Mononuclear cell (primary cell): ENCODE results near the gene MARK4. TPM values are rescaled to one million over a fixed set of nuclear protein-coding genes. Genes with fewer than 3 reads are reported as not detected.
"Not testable (repeated sequence)": the region's sequence is repeated elsewhere in the genome, so short reads cannot be mapped to it uniquely, and the experiment has no call there.

Experiments used
- H3K27me3 ChIP-seq: 2 replicates; pipeline ENCODE4 v1.6.0; 2011; ENCODE audit warnings: low read length, control low read depth; ENCODE audit not compliant: insufficient read depth
- H3K4me1 ChIP-seq: 2 replicates; pipeline ENCODE4 v1.5.1; 2011; ENCODE audit warnings: mild to moderate bottlenecking, low read length, control low read depth; ENCODE audit not compliant: insufficient read depth
- H3K4me3 ChIP-seq: 2 replicates; pipeline ENCODE4 v1.5.1; 2011; ENCODE audit warnings: mild to moderate bottlenecking, low read length, moderate library complexity
- H3K9me3 ChIP-seq: 2 replicates; pipeline ENCODE4 v1.5.1; 2011; ENCODE audit warnings: low read depth, mild to moderate bottlenecking, control low read depth, low read length
- total RNA-seq: library from RNA; depleted of rRNA; stranded (reverse); fragments of >200 nt; gene quantifications from one replicate; pipeline ENCODE4 v1.2.3, GENCODE V29; 2012

MARK4 gene
- total RNA-seq, 1 donor: 12.9 TPM

GRCh38 chr19:45322744-45323281, 71.7 kb downstream of the MARK4 start, which contains the start of gene CKM:
TSS of gene CKM (minus strand) at chr19:45322875. CDS start at chr19:45319713, 3,162 bp downstream.
- H3K9me3 ChIP-seq: no peaks in the 10 kb centered on the region
- H3K4me1 ChIP-seq: no peaks in the 10 kb centered on the region
- H3K4me3 ChIP-seq: no peak within 1 kb of the TSS
- H3K27me3 ChIP-seq: peaks cover 20% of the 10 kb centered on the region

DNA sequence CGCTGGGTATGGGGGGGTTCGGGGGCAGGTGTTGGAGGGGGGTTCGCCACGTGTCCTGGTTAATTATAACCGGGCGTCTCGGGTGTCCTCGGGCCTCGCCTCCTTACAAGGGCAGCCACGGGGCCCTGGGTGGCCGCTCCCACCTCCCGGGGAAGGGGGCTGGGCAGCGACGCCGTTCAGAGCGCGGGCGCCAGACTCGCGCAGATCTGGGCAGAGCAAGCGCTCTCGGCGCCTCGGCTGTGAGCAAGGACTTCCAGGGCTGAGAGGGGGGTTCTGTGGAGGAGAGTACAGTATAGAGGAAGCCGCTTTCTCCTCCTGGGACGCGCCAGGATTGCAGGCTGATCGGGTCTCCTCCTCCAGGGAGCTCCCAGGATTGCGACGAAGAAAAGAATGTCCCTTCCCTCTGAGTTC, 72.6 kb downstream of the MARK4 start:
- Histone ChIP-seq H3K4me3 (no peak overlapping the region), H3K4me1 (no peaks in the 10 kb centered on the region), H3K27me3 (peaks cover 20% of the 10 kb centered on the region), H3K9me3 (no peaks in the 10 kb centered on the region)

DNA sequence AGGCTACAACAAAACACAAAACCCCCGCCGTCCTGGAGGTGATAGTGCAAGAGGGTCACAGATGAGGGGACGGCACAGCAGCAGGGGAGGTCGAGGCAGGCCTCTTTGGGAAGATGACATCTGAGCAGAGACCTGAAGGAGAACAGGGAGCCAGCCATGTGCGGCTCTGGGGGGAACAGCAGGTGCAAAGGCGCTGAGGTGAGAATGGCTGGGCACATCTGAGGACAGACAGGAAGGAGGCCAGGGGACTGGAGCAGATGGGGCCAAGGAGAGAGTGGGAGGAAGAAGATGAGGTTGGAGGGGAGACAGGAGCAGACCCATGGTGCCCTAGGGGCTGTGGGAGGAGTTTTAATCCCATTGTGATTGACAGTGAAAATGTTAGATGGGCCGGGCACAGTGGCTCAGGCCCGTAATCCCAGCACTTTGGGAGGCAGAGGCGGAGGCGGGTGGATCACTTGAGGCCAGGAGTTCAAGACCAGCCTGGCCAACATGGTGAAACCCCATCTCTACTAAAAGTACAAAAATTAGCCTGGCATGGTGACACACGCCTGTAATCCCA, 73.4 kb downstream of the MARK4 start:
- Histone ChIP-seq H3K4me1 (no peaks in the 10 kb centered on the region), H3K9me3 (no peaks in the 10 kb centered on the region), H3K27me3 (peaks cover 20% of the 10 kb centered on the region), H3K4me3 (no peak overlapping the region)

DNA sequence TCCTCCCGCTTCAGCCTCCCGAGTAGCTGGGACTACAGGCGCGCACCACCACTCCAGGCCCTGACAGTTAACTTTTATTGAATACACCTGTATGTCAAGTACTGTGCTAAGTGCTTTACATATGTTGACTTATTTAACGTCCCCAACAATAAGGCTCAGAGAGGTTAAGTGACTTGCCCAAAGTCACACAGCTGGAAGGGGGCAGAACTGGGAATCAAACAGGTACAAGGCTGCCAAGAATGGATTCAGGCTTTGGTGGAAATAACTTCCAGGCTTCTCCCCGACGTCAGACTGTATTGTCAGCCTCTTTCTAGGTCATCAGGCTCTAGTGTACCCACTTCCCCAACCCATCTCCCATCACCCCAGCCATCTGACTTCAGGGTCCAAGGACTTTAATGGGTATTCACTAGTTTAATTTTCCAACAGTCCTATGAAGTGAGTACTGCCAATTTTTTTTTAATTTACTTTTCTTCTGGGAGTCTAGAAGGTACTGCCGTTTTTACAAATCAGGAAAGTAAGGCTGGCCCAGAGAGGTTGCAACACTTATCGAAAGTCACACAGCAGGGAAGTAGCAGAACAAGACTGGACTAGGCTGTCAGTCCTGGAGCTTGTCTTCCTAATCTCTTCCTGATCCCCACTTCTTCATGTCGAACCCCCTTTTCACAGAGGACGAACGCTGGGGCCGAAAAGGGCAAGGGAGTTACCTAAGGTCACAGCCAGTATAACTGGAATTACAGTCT, 76.5 kb downstream of the MARK4 start:
- no peaks in the 10 kb centered on the region for H3K4me1 ChIP-seq
- H3K27me3 ChIP-seq: peaks cover 17% of the 10 kb centered on the region
- no peak overlapping the region for H3K4me3 ChIP-seq
- H3K9me3 ChIP-seq: no peaks in the 10 kb centered on the region

DNA sequence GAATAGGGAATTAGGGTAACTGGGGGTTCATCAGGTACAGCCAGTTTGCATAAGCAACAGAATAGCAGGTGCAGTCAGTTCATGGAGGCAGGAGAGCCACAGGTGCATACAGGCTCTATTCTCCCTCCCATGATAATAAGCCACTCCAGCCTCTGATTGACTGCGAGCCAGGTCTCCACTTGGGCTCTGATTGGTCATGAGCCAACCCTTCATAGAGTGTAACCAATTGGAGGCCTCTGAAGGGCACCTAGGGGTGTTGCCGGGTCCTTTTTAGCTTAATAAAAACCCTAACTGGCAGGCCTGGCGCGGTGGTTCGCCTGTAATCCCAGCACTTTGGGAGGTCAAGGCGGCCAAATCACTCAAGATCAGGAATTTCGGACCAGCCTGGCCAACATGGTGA, 80.3 kb downstream of the MARK4 start:
- Histone ChIP-seq H3K4me1 (no peaks in the 10 kb centered on the region), H3K27me3 (no peaks in the 10 kb centered on the region), H3K4me3 (no peak overlapping the region), H3K9me3 (no peaks in the 10 kb centered on the region)

- Histone ChIP-seq H3K4me3 (no peak overlapping the region), H3K9me3 (no peaks in the 10 kb centered on the region), H3K4me1 (no peaks in the 10 kb centered on the region), H3K27me3 (no peaks in the 10 kb centered on the region)
Measured at GRCh38 chr19:45333609-45334303, 82.7 kb downstream of the MARK4 start.

GRCh38 chr19:45334881-45335280, 83.8 kb downstream of the MARK4 start:
- H3K9me3 ChIP-seq, H3K4me1 ChIP-seq, H3K27me3 ChIP-seq, H3K4me3 ChIP-seq: not testable (repeated sequence)

- Histone ChIP-seq H3K27me3 (peaks cover 16% of the 10 kb centered on the region), H3K4me3 (no peak overlapping the region), H3K9me3 (no peaks in the 10 kb centered on the region), H3K4me1 (peaks cover 8% of the 10 kb centered on the region)
Measured at GRCh38 chr19:45336696-45337251, 85.7 kb downstream of the MARK4 start.

DNA sequence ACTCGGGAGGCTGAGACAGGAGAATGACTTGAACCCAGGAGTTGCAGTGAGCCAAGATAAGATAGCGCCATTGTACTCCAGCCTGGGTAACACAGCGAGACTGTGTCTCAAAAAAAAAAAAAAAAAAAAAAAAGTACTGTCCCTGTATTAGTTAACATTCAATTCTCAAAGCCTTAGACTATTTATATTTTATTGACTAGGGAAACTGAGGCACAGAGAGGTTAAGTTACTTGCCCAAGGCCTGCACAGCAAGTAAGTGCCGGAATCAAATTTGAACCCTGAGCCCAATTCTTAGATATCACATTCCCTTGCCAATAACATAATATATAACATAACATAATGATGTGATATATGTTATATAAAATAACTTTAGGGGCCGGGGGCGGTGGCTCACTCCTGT, 88.6 kb downstream of the MARK4 start:
- H3K27me3 ChIP-seq: peaks cover 18% of the 10 kb centered on the region
- H3K9me3 ChIP-seq: no peaks in the 10 kb centered on the region
- H3K4me3 ChIP-seq: no peak overlapping the region
- H3K4me1 ChIP-seq: peaks cover 8% of the 10 kb centered on the region

DNA sequence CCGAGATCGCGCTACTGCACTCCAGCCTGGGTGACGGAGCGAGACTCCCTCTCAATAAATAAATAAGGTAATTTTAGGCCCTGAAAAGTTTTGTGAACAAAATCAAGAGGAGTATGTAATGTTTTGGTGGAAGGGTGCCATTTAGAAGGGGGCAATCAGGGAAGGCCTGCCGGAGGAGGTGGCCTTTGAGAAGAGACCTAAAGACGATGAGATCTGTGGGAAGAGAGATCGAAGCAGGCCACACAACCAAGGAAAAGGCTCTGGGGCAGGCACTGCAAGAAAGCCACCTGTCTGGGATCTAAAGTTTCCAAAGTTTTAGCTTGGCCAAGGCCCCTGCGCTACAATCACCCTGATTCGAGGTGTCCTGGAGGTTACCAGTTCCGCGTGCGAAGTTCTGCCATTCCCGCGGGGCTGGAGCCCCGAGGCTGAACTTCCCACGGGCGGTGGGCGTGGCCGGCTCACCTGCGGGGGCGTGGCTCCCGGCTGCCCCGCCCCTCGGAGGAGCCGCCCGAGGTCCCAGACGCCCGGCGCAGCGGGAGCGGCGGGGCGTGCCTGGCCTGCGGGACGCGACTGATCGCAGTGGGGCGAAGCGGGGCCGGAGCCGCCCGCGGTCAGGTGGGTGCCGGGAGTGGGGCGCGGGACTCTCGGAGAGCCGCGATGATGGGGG, 89.3 kb downstream of the MARK4 start, which contains the start of gene KLC3:
KLC3 (plus strand) TSS at position 519 of the 667 bp plus-strand sequence. CDS start 4,792 bp downstream, outside the sequence.
- H3K4me3 ChIP-seq: no peak within 1 kb of the TSS
- no peaks in the 10 kb centered on the region for H3K9me3 ChIP-seq
- H3K4me1 ChIP-seq: peaks cover 8% of the 10 kb centered on the region
- H3K27me3 ChIP-seq: peaks cover 18% of the 10 kb centered on the region

DNA sequence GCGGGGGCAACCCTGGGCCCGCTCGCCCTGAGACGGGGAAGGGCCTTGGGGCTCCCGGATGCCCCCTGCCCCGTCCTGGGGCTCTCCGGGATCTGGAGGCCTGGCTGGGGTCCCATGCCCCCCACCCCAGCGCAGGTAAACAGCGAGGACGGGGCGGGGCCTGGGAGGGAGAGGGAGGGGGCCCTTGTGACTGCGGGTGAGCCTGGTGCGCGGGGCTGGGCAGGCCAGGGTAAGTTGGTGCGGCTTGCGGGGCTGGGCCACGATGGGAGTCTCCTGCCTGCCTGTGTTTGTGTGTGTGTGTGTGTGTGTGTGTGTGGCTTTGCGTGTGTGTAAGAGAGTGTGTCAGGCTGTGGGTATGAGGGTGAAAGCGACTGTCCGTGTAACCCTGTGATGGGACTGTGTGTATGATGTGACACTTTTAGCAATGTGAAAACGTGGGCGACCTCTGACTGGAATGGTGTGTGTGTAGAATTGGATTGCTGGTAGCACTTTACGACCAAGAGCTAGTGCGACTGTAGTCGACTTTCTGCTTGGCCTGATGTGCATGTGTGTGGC, 89.9 kb downstream of the MARK4 start:
- H3K4me1 ChIP-seq: peaks cover 8% of the 10 kb centered on the region
- H3K4me3 ChIP-seq: no peak overlapping the region
- H3K27me3 ChIP-seq: peaks cover 18% of the 10 kb centered on the region
- H3K9me3 ChIP-seq: no peaks in the 10 kb centered on the region

DNA sequence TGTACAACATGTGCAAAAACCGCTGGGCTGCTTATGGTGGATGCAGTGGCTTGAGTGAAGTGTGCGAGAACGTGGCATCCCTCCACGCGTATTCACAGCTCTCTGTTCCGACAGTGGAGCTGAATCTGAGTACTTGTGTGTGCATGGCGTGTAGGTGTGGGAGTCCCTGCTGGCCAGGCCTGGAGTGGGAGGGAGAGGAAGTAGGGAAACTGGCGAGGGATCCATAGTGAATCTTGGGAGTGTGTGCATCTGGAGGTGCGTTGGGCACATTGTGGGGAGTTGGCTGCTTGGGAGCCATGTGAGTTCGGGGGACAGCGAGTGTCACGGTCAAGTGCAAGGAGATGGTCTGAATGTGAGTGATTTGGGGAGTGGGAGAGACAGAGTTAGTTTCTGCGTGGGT, 91.8 kb downstream of the MARK4 start:
- Histone ChIP-seq H3K9me3 (no peaks in the 10 kb centered on the region), H3K4me3 (no peak overlapping the region), H3K27me3 (peaks cover 18% of the 10 kb centered on the region), H3K4me1 (peaks cover 8% of the 10 kb centered on the region)

- H3K27me3 ChIP-seq: peaks cover 15% of the 10 kb centered on the region
- peaks cover 8% of the 10 kb centered on the region for H3K4me1 ChIP-seq
- H3K4me3 ChIP-seq: no peak overlapping the region
- no peaks in the 10 kb centered on the region for H3K9me3 ChIP-seq
Measured at GRCh38 chr19:45344621-45345505, 93.8 kb downstream of the MARK4 start.

DNA sequence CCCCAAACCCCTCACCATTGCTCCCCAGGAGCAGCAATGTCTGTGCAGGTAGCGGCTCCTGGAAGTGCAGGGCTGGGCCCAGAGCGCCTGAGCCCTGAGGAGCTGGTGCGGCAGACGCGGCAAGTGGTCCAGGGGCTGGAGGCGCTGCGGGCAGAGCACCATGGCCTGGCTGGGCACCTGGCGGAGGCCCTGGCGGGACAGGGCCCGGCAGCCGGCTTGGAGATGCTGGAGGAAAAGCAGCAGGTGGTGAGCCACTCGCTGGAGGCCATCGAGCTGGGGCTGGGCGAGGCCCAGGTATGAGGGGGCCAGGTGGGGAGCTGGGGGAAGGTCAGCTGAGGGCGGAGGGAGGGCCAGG, 94.4 kb downstream of the MARK4 start:
- Histone ChIP-seq H3K9me3 (no peaks in the 10 kb centered on the region), H3K27me3 (peaks cover 9% of the 10 kb centered on the region), H3K4me3 (no peak overlapping the region), H3K4me1 (peaks cover 6% of the 10 kb centered on the region)
